GM12872 (cell line): ENCODE results near the gene HLCS.

ENCODE experiments used
- CTCF ChIP-seq: IDR thresholded peaks from 3 replicates; pipeline ENCODE4 v1.5.1; 2011; ENCODE audit warnings: low read depth, mild to moderate bottlenecking, low read length, moderate library complexity; ENCODE audit not compliant: insufficient read depth

The HLCS gene

GRCh38 chr21:36759348-36760083, 207.0 kb downstream of the HLCS start:
- TF ChIP-seq CTCF, result no peak

DNA sequence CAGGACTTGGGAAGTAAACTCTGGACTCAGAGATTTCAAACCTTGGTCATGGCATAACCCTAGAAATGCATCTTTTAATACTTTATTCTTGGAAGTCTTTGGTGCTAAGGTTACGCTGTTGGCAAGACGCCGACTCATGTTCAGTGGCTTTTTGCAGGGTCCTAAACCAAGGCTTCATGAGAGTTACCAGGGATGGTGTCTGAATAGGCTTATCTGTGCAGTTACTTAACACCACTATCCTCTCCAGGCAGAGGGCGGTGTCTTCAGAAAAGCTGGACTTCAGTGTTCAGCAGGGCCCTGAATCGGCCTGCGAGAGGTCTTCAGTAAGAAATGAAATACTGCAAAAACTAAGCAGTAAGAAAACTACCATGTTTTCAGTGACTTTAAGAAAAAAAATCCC, 209.3 kb downstream of the HLCS start:
- TF ChIP-seq CTCF, result no peak

DNA sequence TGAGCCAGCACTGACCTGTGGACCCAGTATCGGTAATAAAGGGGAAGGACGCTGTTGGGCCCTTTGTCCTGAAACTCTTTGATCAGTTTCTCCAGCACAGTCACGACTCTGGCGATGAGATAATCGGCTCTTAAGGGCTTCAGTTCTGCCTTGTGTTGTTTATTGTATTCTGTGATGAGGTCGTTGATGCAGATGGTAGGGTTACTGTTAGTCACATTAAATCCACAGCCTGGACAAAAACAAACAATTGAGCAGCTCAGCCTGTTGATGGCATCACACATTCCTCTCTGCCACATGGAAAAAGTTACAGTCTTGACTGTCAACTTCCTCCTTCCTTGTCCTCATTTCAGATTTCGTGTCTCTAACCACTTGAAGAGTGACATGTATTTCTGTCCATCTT, 209.9 kb downstream of the HLCS start:
- TF ChIP-seq CTCF, result no peak

GRCh38 chr21:36754241-36754898, 212.1 kb downstream of the HLCS start:
- no peak for TF ChIP-seq CTCF

DNA sequence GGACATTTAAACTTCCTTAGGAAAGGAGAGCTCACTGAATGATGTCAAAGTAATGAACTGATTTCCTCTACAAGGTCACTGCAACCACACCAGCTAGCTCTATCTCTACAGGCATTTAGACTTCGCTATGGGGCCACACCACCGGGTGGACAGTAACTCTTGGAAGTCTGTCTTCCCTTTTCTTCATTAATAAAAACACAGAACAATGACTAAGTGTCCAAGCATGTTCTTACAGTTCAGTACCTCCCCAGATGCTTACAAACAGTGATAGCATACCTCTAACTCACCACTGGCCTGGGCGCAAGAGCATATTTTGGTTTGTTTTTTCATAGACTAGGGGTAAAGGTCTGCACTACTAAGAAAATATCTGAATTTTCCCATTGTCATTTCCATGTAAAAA, 212.9 kb downstream of the HLCS start:
- TF ChIP-seq CTCF, result no peak

GRCh38 chr21:36751383-36751782, 215.1 kb downstream of the HLCS start:
- TF ChIP-seq CTCF, result no peak

GRCh38 chr21:36750576-36750959, 215.9 kb downstream of the HLCS start:
- no peak for TF ChIP-seq CTCF
